GM10266 (cell line): ENCODE data around the gene GPC3.

Experiments
- DNase-seq: peaks from one replicate; pipeline ENCODE4 v3.0.0; 2012; ENCODE audit errors: extremely low spot score
- TF ChIP-seq, protein P1 (sequence below): IDR thresholded peaks from 2 replicates; pipeline ENCODE4 v1.5.1; 2012; ENCODE audit warnings: mild to moderate bottlenecking, low read depth; ENCODE audit not compliant: control insufficient read depth, insufficient read depth; ENCODE audit errors: missing control alignments

The GPC3 gene

DNA sequence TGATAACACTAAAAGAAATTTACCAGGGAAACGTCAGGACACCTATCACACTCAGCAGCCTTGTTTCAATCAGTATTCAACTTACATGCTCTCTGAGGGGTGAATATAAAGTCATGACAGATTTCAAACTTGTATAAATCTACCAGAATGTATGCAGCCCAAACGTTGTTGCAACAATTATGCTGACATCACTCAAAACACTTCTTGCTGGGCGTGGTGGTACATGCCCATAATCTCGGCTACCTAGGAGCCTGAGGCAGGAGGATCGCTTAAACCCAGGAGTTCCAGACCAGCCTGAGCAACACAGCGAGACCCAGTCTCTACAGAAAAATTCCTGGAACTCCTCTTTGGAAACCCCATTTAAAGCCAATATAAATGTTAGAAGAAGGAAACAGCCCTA lies 303.5 kb downstream of the GPC3 start:
- no peak for DNase-seq

DNA sequence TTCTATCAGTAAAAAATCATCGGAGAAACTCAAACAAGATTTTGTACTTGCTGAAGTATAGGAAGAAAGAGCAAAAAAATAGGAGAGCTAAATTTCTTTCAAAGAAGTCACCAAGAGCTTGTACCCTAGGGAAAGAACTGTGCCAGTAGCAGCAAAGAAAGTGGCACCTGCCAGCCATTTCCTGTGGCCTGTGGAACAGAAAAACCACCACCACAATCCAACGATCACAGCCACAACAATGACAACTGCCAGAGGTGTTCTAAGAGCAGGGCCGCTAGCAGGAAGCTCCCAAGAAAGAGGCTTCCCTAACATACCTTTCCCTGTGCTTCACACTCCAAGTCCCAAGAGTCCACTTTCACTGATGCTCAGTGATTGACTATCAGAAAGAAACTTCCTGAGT lies 304.0 kb downstream of the GPC3 start:
- DNase-seq: no peak
- TF ChIP-seq, protein P1, sequence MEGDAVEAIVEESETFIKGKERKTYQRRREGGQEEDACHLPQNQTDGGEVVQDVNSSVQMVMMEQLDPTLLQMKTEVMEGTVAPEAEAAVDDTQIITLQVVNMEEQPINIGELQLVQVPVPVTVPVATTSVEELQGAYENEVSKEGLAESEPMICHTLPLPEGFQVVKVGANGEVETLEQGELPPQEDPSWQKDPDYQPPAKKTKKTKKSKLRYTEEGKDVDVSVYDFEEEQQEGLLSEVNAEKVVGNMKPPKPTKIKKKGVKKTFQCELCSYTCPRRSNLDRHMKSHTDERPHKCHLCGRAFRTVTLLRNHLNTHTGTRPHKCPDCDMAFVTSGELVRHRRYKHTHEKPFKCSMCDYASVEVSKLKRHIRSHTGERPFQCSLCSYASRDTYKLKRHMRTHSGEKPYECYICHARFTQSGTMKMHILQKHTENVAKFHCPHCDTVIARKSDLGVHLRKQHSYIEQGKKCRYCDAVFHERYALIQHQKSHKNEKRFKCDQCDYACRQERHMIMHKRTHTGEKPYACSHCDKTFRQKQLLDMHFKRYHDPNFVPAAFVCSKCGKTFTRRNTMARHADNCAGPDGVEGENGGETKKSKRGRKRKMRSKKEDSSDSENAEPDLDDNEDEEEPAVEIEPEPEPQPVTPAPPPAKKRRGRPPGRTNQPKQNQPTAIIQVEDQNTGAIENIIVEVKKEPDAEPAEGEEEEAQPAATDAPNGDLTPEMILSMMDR: no peak

More for the DNA sequence above, 303.5 kb downstream of the GPC3 start:
- TF ChIP-seq, protein P1: no peak

DNA sequence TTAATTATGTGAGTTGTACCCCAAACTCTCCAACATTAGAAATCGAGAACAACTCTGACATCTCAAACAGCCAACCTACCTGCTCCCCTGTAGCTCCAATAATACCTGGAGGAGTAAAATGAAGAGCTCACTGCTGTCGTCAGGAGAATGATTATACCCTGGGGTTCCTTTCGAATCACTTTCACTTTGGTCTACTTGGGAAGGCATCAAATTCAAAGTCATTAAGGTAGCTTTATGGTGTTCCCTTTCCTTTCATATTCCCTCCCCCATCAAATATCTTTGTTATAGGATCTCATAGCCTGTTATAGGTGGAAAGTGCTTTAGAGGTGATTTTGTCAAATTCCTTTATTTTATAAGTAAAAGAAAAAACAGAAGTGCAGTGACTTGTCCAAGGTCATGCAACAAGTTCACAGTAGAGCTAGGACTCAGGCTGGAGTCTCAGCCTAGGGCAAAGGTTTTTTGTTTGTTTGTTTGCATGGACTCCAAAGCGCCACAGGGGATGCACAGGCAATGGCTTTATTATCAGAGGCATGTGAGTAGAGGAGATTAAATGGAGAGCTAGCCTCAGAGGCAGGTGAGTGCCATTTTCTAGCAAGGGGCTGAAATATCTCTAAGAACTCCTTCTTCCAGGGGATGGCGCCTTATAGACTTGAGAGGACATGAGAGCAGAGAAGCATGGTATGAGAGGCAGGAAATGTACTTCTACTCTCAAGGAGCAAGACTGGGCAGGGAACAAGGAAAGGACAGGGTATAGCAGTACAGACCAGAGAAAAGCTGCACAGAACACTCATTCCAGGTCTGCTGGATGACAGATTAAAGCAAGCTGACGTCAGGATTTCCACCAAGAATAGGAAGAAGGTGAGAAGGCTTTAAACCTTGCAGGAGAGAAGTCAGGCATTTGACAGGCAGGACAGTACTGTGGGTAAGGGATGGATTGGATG lies 308.0 kb downstream of the GPC3 start:
- DNase-seq: no peak

DNA sequence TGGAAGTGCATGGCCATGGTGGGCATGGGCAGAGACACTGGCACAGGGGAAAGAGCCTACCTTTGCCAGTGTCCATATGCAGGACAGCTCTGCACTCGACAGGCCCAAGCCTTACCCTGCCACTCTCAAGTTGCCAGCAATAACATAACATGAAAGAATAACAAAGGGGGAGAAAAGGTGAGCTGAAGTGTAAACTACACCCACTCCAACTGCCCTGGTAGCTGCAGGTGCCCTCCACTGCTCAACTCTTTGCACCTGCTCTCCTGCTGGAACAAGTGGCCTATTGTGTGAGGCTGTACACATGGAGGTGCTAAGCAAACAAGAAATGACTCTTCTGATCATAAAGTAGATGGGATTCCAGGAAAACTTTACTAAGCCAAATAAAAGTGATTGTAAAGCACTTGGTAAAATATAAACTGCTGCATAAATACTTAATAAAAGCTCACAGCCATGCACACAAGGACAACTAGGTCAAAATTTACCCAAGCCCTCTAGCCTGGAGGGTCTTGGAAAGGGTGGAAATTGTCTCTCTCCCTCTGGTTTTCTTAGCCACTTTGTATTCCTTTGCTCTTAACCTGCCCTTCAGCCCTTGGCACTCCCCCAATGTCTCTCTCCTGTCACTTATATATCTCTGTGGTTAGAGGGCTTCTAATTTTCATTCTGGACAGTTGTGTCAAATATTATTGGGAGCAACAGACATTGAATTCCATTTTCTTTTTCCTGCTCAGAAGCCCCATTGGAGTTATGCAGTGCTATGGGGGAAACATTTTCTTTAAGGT lies 308.9 kb downstream of the GPC3 start:
- DNase-seq: no peak
- TF ChIP-seq, protein P1: no peak

More for the DNA sequence above, 308.0 kb downstream of the GPC3 start:
- TF ChIP-seq, protein P1: no peak

DNA sequence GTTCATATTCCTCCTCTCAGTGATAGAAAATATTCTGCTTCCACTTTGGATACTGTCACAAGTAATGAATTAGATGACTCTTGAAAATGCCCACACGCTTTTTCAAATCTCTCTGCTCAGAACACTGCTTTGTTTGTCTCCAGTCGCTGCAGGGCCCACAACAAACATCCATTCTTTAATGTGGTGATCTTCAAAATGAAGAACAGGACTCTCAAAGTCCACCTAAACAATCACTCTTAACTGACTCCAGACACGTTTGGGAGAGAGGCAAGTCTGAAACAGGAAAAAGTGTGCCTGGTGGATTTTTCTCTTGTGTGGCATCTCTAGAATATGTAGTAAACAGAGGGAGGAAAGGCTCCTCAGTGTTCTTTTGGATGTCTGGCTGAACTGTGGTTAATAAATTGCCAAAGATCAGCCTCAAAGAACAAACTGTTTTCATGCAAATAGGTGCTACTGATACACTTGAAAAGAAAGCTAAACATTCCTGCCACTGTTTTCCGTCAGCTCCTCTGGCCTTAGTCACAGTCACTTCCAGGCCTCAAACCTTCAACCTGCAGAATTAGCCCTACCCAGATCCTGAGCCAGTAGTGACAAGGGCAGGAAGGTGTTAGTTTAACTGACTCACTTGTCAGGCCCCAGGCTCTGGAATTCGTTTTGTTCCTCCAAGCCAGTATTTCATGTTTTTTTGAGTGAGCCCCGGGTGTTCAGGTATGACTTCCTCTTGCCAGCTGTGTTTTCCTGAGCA lies 310.5 kb downstream of the GPC3 start:
- DNase-seq: no peak
- TF ChIP-seq, protein P1: no peak

DNA sequence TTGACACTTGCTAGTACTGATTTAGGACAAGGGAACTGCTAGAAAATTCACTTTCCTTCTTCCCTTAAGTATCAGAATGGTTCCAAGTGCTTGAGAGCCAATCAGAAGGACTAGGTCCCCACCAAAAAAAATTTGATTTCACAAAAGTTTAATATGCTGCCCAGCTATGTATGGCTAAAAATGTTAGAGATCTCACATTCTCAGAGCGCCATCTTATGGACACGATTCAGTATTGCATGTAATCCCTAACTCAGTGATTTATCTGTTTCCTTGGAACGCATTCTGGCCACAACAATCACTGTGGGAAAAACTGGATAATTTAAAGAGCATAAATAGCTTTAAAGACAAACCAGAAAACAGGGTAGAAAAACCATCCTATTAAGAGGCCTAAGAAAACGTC lies 315.0 kb downstream of the GPC3 start:
- TF ChIP-seq, protein P1: peak; percentile 49
- peak; percentile 3 for DNase-seq
